Gastroesophageal sphincter (tissue), 3 donors: ENCODE data around the gene ARHGAP26.

ENCODE experiments used
- CTCF ChIP-seq, 4 experiments: fragments of 200-600 bp in 2 of 4; fragments of 450-650 bp in 2 of 4; sonication (generic) in 1 of 4; IDR thresholded peaks; one replicate each; pipeline ENCODE4 v1.5.1; 2017 to 2019; ENCODE audit warnings: antibody characterized with exemption in 4 of 4, mild to moderate bottlenecking in 2 of 4, moderate library complexity in 2 of 4
- POLR2A ChIP-seq, 2 donors: fragments of 450-650 bp; IDR thresholded peaks; one replicate each; pipeline ENCODE4 v1.6.1; 2017; ENCODE audit warnings: antibody characterized with exemption in 2 of 2, mild to moderate bottlenecking in 2 of 2, moderate library complexity in 1 of 2

GRCh38 chr5:143057580-143057999, 287.4 kb downstream of the ARHGAP26 start:
- no peak for TF ChIP-seq CTCF (IDR thresholded peaks at IDR 0.05)
- no peak for TF ChIP-seq POLR2A (IDR thresholded peaks at IDR 0.05)
